ENCODE data around the gene ACYP1.
A peak's percentile ranks its signal among the peaks of the same experiment; 100 is the strongest.
"Not testable (repeated sequence)": the region's sequence is repeated elsewhere in the genome, so short reads cannot be mapped to it uniquely, and the experiment has no call there.

Gene ACYP1

GRCh38 chr14:75068294-75069120, 4.7 kb upstream of the ACYP1 start:
- peak; percentile 71 for DNase-seq (ENCODE audit: low spot score)

- not testable (repeated sequence) for DNase-seq (ENCODE audit: low spot score)
These were observed 3.9 kb upstream of the ACYP1 start for GRCh38 chr14:75067765-75068164.

DNA sequence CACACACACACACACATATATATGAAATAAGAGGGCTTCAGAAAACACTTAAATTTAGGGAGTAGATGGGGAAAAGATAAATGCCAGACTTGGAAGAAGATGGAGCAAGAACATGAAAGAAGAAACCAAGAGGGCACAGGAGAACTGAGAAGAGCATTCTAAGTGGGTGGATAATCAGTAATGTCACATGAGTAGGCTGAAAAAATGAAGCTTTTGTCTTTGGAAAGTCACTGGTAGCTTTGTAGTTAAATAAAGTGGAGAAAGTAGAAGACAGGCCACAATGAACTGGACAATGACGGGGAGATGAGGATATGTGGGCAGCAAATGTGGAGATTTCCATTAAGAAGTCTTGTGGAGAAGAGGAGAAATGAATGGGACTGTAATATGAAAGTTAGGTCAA, 3.4 kb upstream of the ACYP1 start:
- no peak for DNase-seq (ENCODE audit: low spot score)

- no peak for DNase-seq (ENCODE audit: low spot score)
These were observed 2.9 kb upstream of the ACYP1 start for GRCh38 chr14:75066691-75067090.

- DNase-seq (ENCODE audit: low spot score): no peak
These were observed 362 bp upstream of the ACYP1 start for GRCh38 chr14:75064205-75064567.

- peak; percentile 46 for DNase-seq (ENCODE audit: low spot score)
These were observed 811 bp downstream of the ACYP1 start for GRCh38 chr14:75063013-75063412.

DNA sequence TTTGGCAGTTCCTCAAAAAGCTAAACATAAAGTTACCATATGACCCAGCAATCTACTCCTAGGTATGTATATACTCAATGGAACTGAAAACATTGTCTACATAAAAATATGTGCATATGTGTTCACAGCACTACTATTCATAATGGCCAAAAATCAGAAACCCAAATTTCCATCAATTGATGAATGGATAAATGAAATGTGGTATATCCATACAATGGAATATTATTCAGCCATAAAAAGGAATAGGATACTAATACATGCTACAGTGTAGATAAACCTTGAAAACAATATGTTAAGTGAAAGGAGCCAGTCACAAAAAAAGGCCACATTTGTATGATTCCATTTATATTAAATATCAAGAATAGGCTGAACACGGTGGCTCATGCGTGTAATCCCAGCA, 3.4 kb downstream of the ACYP1 start:
- no peak for DNase-seq (ENCODE audit: low spot score)

DNA sequence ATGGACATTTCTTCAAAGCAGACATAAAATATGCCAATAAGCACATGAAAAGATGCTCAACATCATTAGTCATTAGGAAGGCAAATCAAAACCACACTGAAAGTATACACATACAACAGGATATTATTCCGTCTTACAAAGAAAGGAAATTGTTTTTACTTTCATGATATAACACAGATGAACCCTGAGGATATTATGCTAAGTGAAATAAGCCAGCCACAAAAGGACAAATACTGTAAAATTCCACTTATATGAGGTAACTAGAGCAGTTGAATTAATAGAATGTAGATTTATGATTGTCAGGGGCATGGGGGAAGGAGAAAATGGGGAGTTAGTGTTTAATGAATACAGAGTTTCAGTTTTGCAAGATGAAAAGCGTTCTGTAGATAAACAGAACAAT, 4.2 kb downstream of the ACYP1 start:
- DNase-seq (ENCODE audit: low spot score): no peak

- no peak for DNase-seq (ENCODE audit: low spot score)
These were observed 9.4 kb downstream of the ACYP1 start for GRCh38 chr14:75054421-75054820.

GRCh38 chr14:75053396-75054291, 10.2 kb downstream of the ACYP1 start:
- no peak for DNase-seq (ENCODE audit: low spot score)

- no peak for DNase-seq (ENCODE audit: low spot score)
These were observed 12.3 kb downstream of the ACYP1 start for GRCh38 chr14:75051556-75051899.

- peak; percentile 89 for DNase-seq (ENCODE audit: low spot score)
These were observed 12.8 kb downstream of the ACYP1 start, which contains the start of gene MLH3 for GRCh38 chr14:75050852-75051555. Gene MLH3 (minus strand): TSS chr14:75051467. CDS start chr14:75049655, 1,812 bp downstream.

GRCh38 chr14:75049731-75050201, 14.1 kb downstream of the ACYP1 start:
- no peak for DNase-seq (ENCODE audit: low spot score)

- DNase-seq (ENCODE audit: low spot score): no peak
These were observed 14.7 kb downstream of the ACYP1 start for GRCh38 chr14:75049136-75049535.

GRCh38 chr14:75048101-75048500, 15.7 kb downstream of the ACYP1 start:
- no peak for DNase-seq (ENCODE audit: low spot score)

DNA sequence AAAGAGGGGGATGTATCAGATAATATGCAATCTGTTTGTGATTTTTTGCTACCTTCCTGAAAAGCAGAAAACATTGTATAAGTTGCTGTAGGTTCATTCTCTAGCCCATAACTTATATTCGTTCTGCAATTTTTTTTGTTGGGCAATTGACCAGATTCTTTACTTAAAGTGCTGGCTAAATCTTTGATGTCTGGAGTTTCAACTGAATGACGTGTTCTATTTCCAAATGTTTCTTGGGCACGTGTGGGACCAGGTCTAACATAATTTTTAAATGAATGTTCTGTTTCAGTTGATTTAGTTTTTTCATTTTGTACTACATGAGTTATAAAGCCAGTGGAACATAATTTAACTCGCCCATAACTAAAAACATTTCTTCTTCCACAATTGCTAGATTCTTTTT, 16.3 kb downstream of the ACYP1 start:
- no peak for DNase-seq (ENCODE audit: low spot score)

DNA sequence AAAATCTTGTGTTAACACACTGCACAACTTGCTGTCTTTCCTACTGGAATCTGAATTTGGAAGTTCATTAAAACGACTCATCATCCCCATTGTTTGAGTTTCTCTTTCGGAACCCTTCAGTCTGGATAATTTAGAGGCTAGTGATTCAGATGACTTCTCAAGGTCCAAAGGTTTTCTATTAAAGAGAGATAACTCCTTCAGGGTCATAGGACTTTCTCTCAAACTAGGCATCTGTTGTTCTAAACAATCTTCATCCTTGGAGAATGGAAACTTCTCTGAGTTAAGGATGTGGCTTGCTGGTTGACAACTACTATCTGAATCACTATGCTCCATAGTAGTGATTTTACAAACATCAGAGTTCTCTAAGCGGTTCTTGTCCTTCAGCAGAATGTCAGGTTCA, 16.9 kb downstream of the ACYP1 start:
- peak; percentile 47 for DNase-seq (ENCODE audit: low spot score)

DNA sequence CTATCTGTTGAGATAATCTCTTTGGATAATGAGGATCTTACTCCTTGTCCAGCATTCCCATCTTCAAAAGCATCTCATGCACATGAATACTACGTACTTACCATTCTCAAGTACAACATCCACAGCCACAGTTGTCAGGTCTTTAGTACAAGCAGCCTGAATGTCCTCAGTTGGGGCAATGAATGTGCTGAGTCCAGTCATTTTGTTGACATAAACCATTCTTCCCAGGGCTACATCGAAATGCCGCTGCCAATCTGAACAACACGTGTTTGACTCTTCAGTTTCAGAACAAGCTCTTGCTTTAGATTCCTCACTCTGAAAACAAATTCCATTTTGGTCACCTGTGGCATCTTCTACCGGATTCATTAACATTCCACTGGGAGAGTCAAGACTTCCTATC, 17.5 kb downstream of the ACYP1 start:
- no peak for DNase-seq (ENCODE audit: low spot score)

- no peak for DNase-seq (ENCODE audit: low spot score)
These were observed 19.1 kb downstream of the ACYP1 start for GRCh38 chr14:75044752-75045151.

GRCh38 chr14:75044322-75044721, 19.5 kb downstream of the ACYP1 start:
- DNase-seq (ENCODE audit: low spot score): peak; percentile 58

GRCh38 chr14:75042035-75042434, 21.8 kb downstream of the ACYP1 start:
- DNase-seq (ENCODE audit: low spot score): no peak

DNA sequence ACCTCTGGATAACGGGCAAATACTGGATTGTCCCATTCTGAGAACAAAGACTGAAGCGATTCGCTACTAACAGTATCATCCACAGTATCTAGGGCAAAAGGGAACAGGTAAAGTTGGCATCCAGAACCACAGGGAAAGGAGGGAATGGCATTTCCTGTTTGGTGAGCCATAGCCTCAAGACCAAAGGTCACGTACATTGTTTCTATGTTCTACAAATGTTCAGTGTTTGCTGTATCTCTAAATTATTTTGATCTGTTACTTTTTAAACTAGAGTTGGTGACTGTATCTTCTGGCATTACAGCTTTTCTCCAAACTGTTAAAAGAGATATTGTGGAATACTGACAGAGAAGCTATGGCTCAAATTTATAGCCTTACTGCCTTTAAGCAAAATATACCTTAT, 22.2 kb downstream of the ACYP1 start:
- no peak for DNase-seq (ENCODE audit: low spot score)
